GM20431 (cell line): Measurements from ENCODE around the gene TGFBR3L.

Source experiments
- in situ Hi-C: fragments of 300-500 bp; cut with MseI, MboI; formaldehyde crosslinking; loops from one replicate; pipeline ENCODE4 v1.15.0; 2020; ENCODE audit warnings: low sequenced_read_pairs; ENCODE audit not compliant: unreplicated experiment

TGFBR3L gene

DNA sequence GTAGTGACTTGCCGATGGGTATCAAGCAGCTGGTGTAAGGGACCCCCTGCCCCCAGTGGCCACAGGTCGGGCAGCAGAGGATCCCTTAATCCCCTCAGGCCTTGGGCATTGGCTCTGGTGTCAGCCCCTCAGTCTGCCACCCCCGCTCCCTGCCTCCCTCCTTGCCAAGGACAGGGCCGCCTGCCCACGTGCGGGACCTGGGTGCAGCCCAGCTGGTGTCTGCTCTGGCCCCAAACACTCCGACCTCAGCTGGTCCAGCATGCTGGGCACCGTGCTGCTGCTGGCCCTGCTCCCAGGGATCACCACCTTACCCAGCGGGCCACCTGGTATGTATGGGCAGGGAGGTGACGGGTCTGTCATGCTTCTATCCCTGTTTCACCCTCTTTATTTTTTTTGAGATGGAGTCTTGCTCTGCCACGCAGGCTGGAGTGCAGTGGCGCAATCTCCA is at the start of gene TGFBR3L:
Gene TGFBR3L, plus strand, starts transcription at position 233 of the 448 bp plus-strand sequence.
- in situ Hi-C loops, result no loop called here

- in situ Hi-C loops, result no loop called here
Observed at GRCh38 chr19:7865262-7865911, 49.2 kb upstream of the TGFBR3L start.

GRCh38 chr19:7866399-7867091 is 48.1 kb upstream of the TGFBR3L start:
- in situ Hi-C loops, result no loop called here

DNA sequence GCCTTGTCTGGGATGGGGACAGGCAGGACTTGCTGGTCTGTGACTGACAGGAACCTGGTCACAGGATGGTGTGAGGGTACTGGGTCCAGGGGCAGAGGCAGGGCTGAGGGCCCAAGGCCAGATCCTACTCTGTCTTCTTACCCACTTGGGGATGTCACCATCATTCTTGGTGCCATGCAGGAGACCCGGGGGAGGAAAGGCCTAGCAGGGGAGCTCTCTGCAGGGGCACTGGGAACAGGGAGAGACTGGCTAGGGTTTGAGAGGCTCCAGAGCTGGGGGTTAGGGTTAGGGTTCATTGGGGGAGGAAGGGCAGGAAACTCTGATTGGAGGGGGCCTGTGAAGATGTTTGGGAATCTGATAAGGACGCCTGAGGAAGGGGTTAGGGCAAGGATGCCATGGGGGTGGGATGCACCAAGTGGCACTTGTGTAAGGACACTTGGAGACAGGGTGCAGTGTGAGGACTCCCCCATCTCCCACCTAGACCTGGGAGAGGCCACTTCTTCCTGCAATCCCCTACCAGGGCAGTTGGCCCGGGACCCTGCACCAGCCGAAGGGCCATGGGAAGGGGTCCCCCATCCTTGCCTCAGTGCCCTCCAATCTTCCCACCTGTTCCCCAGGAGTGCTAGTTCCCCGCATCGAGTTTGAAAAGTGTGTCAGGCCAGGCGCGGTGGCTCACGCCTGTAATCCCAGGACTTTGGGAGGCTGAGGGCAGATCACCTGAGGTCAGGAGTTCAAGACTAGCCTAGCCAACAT is 47.4 kb upstream of the TGFBR3L start:
- in situ Hi-C loops, result no loop called here

DNA sequence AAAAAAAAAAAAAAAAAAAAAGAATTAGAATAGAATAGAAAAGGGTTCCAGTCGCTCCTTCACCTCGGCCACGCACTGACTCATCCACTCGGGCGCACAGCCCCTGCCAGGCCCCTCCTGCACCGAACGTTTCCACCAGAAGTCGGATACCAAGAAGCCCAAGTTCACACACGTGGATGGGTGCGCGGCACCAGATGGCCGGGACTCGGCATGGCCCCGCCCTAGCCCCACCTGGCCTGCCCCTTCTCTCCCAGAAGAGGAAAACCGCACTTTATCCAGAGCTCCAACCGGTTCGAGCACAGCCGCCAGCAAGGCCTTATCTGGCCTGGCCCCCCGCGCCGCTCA is 46.3 kb upstream of the TGFBR3L start:
- in situ Hi-C loops, result no loop called here

GRCh38 chr19:7868671-7869452 is 45.8 kb upstream of the TGFBR3L start:
- in situ Hi-C loops, result no loop called here

DNA sequence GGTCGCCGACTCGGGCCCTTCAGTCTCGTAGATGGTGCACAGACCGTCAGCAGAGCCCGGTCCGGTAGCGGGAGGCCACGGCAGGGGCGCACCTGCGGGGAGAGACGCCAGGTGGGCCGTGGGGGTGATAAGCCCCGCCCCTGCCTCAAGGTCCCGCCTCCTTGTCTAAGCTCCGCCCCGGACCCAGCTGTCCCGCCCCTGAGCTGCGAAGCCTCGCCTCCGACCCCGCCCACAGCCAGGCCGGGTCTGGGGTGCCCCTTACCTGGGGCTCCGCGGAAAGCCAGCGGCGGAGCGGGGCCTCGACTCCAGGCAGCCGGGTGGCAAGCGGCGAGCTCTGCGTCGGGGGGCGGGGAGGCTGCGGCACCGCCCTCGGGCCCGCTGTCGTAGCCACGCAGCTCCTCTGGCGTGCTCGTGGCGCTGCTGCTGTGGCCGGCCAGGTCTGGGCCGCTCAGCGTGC is 45.1 kb upstream of the TGFBR3L start:
- in situ Hi-C loops, result no loop called here

DNA sequence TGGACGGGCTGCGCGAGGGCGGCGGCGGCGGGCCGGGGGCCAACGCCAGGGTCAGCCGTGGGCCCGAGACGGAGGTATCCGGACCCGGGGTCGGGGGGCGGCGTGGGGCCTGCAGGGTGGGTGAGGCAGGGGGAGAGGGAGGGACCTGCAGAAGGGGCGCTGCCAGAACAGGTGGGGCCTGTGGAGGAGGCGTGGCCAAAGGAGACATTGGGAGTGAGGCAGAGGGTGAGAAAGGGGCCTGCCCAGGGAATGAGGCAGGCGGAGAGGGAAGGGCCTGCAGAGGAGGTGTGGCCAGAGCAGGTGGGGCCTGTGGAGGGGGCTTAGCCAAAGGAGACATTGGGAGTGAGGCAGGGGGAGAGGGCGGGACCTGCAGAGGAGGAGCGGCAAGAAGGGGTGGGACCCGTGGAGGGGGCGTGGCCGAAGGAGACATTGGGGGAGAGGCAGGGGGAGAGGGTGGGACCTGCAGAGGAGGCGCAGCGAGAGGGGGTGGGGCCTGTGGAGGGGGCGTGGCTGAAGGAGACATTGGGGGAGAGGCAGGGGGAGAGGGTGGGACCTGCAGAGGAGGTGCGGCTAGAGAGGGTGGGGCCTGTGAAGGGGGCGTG is 44.6 kb upstream of the TGFBR3L start:
- in situ Hi-C loops, result no loop called here

DNA sequence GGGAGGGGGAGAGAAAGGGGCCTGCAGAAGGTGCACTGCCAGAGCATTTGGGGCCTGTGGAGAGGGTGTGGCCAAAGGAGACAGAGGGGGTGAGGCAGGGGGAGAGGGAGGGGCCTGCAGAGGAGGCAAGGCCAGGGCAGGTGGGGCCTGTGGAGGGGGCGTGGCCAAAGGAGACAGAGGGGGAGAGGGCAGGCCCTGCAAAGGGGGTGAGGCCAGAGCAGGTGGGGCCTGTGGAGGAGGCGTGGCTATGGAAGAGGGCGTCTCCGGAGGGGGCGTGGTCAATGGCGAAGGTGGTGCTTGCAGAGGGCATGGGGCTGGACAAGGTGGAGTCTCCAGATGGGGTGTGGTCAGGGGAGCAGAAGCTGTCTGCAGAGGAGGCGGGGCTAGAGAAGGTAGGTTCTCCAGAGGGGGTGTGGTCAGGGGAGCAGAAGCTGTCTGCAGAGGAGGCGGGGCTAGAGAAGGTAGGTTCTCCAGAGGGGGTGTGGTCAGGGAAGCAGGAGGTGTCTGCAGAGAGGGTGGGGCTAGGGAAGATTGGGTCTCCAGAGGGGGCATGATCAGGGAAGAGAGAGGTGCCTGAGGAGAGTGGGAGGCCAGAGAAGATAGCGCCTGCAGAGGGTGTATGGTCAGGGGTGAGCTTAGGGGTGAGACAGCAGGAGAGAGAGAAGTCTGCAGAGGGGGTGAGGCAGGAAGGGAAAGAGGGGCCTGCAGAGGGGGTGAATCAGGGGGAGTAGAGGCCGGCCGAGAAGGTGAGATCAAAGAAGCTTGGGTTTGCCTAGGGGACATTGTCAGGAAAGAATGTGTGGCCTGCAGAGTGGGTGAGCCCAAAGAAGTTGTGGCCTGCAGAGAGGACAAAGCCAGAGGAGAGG is 43.8 kb upstream of the TGFBR3L start:
- in situ Hi-C loops, result no loop called here

- in situ Hi-C loops, result no loop called here
Observed at GRCh38 chr19:7871437-7872305, 43.0 kb upstream of the TGFBR3L start.

DNA sequence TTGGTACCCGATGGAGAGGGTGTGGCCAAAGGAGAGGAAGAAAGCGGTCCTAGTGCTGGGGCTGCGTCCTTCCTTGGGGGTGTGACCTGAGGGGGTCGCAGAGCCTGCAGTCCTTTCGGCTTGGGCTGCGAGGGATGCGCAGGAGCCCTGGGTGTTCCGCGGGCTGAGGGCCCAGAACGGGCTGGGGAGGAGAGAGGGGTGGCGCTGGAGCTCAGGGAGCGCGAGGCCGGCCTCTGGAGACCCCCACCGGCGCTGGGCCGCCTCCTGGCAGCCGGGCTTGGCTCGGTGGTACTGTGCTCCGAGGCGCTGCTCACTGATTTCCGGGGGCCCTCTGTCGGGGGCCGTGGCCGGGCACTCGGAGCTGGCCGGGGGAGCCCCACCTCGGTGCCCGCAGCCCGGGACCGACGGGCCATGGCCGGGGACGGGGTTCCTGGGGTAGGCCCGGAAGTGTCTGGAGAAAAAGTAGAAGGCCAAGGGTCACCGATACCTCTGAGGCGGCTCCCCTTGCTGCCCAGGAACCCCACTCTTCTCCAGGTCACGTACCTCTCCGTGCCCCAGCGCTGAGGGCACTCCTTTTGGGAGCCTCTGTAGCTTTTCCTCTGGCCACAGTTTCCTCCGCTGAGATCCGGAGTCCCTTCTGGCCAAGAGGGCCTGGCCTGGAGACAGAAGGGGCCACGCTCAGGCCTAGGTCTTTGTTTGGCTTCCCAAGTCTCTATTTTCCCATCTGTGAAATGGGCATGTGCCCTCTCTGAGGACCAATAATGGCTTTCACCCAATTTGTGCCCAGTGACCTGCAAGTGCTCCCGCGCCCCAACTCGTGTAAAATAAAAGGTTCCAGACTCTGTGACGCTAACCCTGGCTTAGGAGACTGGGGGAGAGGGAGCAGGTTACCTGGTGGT is 42.1 kb upstream of the TGFBR3L start:
- in situ Hi-C loops, result no loop called here

DNA sequence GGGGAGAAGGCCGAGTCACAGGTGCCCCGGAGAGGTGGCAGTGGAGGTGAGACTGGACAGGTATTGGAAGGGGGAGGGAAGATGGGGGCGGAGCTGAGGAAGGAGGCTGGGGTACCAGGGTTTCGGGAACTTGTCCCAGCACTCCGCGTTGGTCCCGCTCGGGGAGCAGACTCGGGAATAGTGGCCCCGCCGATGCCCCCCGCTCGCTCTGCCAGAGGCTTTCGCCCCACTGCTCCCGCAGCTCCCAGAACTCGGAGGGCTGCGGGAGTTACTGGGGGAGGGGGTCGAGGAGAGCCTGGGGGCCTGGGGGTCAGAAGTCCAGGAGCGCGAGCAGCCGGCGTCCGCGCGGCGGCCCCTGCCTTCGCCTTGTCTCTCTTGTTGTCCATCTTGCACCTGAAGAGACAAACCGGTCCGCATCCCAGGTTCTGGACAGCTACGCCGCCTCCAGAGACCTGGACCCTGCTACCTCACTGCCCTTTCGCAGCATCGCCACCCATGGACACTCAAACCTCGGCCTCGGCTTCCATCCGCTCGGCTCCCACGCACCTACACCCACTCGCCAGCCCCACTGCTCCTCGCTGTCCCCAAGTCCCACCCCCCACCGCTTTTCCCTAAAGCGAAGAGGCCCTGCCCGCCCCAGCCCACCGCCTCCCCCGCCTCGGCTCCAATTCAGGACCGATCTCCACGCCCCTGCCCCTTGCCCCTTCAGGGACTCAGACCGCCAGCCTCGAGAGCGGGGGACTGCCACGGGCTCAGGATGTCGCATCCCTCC is 41.1 kb upstream of the TGFBR3L start:
- in situ Hi-C loops, result no loop called here

DNA sequence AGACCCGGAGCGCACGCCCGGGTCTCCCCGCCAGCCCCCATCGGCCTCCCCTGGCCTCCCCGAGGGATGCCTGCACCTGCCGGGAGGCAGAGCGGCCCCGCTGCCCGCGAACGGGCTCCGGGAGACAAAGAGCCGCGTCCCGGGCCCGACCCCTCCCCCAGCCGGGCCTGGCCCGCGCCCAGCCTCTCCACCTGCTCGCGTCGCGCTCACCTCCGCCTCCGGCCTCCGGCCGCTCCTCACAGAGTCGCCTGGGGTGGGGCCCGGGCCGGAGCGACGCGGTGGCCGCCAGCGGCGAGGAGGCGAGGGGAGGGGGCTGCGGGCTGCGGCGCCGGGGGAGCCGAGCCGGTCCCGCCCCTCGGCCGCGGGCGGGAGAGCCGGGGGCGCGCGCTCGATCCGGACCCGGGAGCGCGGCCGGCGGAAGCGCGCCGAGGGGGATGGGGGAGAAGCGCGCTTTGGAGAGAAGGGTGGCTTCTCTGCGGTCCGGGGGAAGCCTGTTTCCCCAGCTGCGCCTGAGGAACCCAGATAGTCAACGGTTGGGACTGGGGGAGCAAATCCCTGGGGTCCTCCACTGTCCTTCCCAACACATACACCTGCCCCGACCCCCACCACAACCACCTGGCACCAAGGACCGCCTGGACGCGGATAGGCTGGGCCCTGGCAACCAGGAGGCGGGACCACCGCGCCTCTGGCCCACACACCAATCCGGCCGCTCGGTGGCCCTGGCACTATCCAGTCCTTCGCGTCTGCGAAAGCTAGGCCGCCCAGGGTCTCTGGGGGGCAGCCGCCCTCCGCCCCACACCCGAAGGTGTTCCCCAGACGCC is 40.3 kb upstream of the TGFBR3L start, which contains the start of gene PRR36:
Gene PRR36, minus strand, starts transcription at position 315 of the 821 bp plus-strand sequence. CDS start 701 bp downstream, outside the sequence.
- in situ Hi-C loops, result no loop called here

GRCh38 chr19:7874897-7875273 is 39.7 kb upstream of the TGFBR3L start:
- in situ Hi-C loops, result no loop called here

DNA sequence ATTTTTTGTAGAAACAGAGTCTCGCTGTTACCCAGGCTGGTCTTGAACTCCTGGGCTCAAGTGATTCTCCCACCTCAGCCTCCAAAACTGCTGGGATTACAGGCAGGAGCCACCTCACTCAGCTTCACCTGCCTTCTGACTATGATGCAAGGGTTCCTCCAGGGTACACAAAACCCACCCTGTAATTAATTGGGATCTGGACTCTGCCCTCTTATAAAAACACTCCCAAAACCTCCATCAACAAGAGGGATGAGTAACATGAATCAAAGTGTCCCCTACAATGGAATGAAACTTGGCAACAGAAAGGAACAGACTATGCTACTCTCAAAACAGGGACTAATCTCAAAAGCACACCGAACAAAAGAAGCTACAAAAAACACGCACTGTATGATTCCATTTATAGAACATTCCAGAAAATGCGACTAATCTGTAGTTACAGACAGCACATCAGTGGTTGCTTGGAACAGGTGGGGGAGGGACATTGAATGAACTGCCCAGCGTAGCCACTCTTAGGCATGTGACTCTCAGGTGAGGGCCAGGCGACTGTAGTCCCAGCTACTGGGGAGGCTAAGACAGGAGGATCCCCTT is 37.3 kb upstream of the TGFBR3L start:
- in situ Hi-C loops, result no loop called here
